CD4-positive, alpha-beta T cell treated with Interleukin-21 for 1 hour (primary cell): ENCODE data around the gene PSPN.
"Not testable (repeated sequence)": the region's sequence is repeated elsewhere in the genome, so short reads cannot be mapped to it uniquely, and the experiment has no call there.

Experiments used
- DNase-seq: peaks from one replicate; pipeline ENCODE4 v3.0.0-alpha.2; 2020

Gene PSPN

GRCh38 chr19:6402837-6403608, 27.3 kb upstream of the PSPN start:
- no peak for DNase-seq

- no peak for DNase-seq
Observed at GRCh38 chr19:6402058-6402457, 26.3 kb upstream of the PSPN start.

- DNase-seq: not testable (repeated sequence)
Observed at GRCh38 chr19:6400062-6400944, 24.6 kb upstream of the PSPN start.

DNA sequence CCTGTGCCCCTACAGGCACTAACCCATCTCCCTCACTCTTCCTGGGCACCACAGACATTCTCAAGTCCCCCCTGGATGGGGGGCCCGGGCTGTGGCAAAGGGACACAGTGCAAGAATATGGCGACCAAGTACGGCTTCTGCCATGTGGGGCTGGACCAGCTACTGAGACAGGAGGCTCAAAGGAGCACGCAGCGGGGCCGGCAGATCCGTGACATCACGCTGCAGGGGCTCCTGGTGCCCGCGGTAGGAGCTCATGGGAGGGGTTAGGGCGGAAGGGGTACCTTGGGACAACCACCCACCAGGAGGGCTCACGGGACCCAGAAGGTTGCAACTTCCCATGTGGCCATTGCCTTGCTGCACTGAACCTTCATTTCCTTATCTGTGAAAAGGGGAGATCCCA, 20.6 kb upstream of the PSPN start:
- no peak for DNase-seq

DNA sequence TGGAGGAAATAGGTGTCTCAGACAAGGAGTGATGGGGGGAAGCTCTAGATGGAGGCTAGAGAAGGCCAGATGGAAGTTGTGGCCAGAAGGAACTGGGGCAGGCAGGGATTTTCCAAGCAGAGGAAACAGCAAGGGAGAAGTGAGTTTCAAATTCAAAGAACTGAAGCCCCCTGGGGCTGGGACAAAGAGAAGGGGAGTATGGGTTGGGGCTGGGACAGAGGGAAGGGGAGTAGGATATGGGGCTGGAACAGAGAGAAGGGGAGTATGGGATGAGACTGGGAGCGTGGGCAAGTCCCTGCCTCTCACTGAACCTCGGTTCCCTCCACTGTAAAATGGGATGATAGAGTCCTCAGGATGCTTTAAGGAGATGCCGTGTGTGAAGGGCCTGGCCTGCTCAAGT, 19.1 kb upstream of the PSPN start:
- DNase-seq: no peak

DNA sequence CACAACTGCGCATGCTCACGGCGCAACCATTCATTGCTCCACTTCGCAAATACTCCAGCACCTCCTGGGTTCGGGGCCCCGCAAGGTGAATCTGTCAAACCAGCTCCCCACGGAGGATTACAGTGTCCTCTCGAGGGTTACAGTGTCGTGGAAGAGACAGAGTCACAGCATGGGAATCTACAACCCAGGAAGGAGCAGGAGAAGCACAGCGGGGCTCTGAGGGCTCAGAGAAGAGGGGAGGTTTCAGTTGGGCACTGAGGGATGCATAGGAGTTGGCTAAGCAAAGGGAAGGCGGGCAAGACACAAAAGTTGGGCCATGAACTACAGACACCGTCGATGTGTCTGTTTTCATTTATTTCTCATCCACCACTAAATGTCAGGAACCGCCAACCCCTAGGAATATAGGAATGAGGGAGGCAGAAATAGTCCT, 18.3 kb upstream of the PSPN start:
- peak; percentile 80 for DNase-seq

DNA sequence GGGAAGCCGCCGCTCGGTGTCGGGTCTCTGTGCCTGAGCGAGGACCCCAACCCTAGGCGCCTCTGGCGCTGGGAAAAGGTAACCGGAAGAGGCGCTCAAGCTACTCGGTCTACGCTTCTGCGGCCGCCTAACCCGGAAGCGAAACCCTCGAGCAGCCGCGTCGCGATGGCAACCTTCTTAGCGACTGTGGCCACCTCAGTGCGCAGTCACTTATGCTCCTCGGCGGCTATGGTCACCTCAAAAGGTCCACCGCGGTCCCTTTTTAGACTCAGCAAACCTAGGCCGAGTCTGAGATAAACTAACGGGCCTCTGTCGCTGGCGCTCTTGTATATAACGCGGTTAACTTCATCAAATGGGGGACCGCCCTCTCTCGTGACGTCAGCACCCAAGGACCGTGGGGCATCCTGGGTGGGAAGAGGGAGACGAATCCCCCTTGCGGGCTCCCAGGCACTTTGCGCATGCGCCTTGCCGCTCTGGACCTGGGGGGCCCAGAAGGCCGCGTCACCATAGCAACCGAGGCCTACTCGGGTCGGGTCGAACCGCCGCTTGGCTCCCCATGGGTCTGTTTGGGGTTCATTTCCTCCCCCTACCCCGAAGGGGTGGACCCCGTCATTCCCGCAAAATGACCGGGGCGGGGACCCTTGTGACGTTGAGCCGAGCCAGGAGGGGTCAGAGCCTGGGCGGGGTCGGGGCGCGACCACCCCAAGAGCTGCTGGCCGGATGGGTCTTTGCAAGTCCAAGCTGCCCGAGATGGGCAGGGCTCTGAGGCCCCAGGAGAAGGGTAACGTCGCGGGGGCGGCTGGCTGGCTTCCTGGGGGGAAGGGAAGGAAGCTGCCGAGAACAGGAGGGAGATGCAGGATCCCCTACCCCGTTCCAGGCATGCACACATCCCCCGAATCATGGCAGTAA, 17.6 kb upstream of the PSPN start, which contains the start of gene GTF2F1:
Gene GTF2F1, minus strand, starts transcription at position 91 of the 909 bp plus-strand sequence. CDS start 169 bp downstream, outside the sequence.
- DNase-seq: peak; percentile 96

DNA sequence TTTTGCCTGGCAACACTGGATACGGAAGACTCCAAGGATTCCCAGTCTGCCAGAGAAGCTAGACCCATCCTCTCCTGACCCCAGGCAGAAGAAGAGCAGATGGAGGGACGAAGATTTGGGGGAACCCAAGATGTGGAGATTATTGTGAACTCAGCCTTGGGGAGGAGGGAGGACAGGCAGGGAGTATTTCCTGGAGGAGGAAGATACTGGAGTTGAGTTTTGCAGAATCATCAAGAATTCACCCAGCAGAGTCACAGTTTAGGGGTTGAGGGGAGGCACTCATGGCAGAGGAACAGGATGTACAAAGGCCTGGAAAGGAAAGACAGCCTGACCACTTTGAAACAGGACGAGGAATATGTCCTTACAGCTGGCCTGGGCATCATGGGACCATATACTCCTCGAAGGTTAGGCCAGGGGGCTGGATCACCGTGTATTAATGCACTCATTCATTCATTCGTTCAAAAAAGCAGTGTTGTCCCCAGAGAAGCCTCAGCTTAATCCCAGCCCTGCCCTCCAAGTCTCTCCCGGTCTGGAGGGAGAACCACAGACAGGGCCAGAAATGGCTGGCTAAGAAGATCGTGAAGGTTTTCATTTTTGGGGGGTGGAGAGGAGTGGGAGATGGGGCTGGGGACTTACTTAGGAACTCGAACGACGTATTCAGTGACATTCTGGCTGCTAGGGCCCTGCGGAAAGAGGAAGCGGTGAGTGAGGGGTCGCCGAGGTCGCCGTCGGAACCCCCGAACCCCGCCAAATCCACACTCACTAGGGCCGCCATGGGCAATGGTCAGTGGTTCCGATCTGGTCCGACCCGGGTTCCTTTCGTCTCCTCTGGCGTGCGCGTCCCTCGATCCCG, 16.7 kb upstream of the PSPN start:
- DNase-seq: peak; percentile 3

- DNase-seq: no peak
Observed at GRCh38 chr19:6387372-6387771, 11.6 kb upstream of the PSPN start.

DNA sequence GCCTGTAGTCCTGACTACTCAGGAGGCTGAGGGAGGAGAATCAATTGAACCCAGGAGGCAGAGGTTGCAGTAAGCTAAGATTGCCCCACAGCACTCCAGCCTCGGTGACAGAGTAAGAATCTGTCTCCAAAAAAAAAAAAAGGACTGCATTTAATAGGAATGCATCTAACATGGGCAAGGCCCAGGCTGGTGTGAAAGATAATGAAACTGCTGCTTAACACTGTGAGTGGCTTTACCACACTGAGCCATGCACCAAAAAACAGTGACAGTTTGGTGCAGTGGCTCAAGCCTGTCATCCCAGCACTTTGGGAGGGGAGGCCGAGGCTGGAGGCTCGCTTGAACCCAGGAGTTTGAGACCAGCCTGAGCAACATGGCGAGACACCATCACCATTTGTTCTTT, 8.6 kb upstream of the PSPN start:
- DNase-seq: no peak

DNA sequence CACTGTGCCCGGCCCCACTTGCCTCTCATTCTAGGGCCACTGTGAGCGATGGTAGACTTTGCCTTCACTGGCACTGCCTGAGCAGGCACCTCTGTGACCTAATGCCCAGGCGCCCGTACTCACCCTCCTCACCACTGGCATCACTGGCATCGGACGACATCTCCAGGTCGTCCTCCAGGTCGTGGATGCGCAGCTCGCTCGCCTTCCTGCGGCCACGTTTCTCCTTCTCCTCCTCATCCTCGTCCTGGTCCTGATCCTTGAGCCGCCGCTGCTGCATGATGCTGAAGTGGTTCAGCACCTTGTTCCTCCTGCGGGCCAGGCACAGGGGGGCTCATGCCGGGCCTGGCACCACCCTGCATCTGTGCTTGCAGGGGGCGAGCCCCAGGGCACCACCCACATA, 7.5 kb upstream of the PSPN start:
- no peak for DNase-seq

GRCh38 chr19:6381030-6381750, 5.5 kb upstream of the PSPN start:
- DNase-seq: no peak

GRCh38 chr19:6379744-6380143, 4.0 kb upstream of the PSPN start:
- no peak for DNase-seq

- DNase-seq: no peak
Observed at GRCh38 chr19:6378486-6378885, 2.8 kb upstream of the PSPN start.

- DNase-seq: no peak
Observed at GRCh38 chr19:6378041-6378440, 2.3 kb upstream of the PSPN start.

DNA sequence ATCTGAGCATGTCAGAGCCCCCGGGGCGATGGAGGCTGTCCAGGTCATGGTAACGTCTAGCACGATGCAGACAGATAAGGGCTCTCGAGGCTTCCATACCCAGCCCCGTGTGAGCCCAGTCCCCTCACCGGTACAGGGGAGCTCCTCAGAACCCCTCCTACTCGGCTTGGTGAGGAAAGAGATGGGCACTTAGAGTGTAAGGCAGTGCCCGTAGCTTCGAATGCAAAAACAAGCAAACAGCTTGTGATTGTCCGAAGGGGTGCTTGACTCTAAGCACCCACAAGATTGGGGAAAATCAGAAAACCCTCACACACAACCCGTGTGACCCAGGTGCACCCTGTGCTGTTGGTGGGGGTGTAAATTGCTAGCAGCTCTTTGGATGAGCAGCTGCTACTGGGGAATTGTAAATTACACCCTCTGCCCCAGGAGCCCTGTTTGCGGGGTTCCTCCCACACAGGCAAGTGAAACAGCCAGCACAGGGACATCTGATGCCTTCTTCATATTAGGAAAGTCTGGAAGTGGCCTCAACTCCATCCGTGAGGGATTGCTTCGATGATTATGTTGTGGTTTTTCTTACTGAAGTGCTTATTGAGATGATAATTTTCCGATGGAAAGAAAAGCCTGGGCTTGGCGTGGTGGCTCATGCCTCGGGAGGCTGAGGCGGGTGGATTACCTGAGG, 918 bp upstream of the PSPN start:
- no peak for DNase-seq

DNA sequence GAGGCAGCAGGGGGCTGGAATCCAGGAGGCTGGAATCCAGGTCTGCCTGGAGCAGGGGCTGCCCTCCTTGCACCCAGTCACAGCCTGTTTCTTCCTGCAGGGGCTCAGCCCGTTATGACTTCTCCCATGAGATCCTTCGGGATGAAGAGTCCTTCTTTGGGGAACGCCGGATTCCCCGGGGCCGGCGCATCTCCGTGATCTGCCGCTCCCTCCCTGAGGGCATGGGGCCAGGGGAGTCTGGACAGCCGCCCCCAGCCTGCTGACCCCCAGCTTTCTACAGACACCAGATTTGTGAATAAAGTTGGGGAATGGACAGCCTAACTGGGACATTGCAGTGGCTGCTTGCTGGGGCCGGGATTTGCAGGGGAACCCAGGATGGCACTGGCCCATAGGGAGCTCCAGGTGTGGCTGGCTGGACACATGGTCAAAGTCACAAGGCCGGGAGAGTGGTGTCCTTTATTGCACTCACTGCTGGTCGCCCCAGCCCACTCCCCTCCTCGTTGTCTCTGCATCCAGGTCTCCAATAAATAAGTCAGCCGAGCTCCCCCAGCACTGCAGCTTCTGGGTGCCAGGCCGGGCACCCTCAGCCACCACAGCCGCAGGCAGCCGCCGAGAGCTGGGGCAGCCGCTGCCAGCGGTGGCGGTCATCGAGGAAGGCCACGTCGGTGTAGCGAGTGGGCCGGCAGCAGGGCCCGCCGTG, 872 bp downstream of the PSPN start:
- DNase-seq: no peak

- DNase-seq: no peak
Observed at GRCh38 chr19:6374161-6374709, 1.5 kb downstream of the PSPN start.

- no peak for DNase-seq
Observed at GRCh38 chr19:6373813-6374108, 2.0 kb downstream of the PSPN start.
